BJ (cell line): Measurements from ENCODE around the gene GSTT2B. TPM values are rescaled to one million over a fixed set of nuclear protein-coding genes. Genes with fewer than 3 reads are reported as not detected.
"Not testable (repeated sequence)": the region's sequence is repeated elsewhere in the genome, so short reads cannot be mapped to it uniquely, and the experiment has no call there.

ENCODE experiments used
- CTCF ChIA-PET: fragments of 350-600 bp; formaldehyde crosslinking; extraction: SDS; loops from one replicate; lab custom pipeline; 2021; ENCODE audit warnings: antibody characterized with exemption, inconsistent platforms; lab: Yijun Ruan, JAX
- POLR2A ChIA-PET: fragments of 300-600 bp; sonication (Branson Sonifier 250); formaldehyde crosslinking; extraction: SDS; loops from one replicate; lab custom pipeline; 2021; ENCODE audit warnings: antibody characterized with exemption; lab: Charles Lee
- DNase-seq: peaks from one replicate; pipeline ENCODE4 v3.0.0-alpha.2; 2011; ENCODE audit warnings: low read depth
- H3K27me3 ChIP-seq: 2 replicates; pipeline ENCODE4 v1.6.0; 2011; ENCODE audit warnings: low read length; ENCODE audit not compliant: control insufficient read depth, insufficient read depth
- H3K36me3 ChIP-seq: 2 replicates; pipeline ENCODE4 v1.5.1; 2011; ENCODE audit warnings: low read length; ENCODE audit not compliant: control insufficient read depth, insufficient read depth
- H3K4me3 ChIP-seq: 2 replicates; pipeline ENCODE4 v1.5.1; 2011; ENCODE audit warnings: low read depth, mild to moderate bottlenecking, control low read depth, low read length
- CTCF ChIP-seq: IDR thresholded peaks from 2 replicates; pipeline ENCODE4 v1.5.1; 2011; ENCODE audit warnings: low read depth, mild to moderate bottlenecking, control low read depth, inconsistent platforms, low read length, moderate library complexity; ENCODE audit not compliant: insufficient read depth
- polyA plus RNA-seq: library from polyadenylated mRNA; depleted of rRNA; stranded (reverse); fragments of >200 nt; gene quantifications from 2 replicates; pipeline ENCODE4 v1.2.3, GENCODE V29; 2011

GSTT2B gene
- polyA plus RNA-seq, 1 experiment: 5.9 TPM

- H3K36me3 ChIP-seq, CTCF ChIA-PET, H3K27me3 ChIP-seq, POLR2A ChIA-PET, DNase-seq, H3K4me3 ChIP-seq: not testable (repeated sequence)
These were observed 6.6 kb downstream of the GSTT2B start for GRCh38 chr22:23954193-23954990.

GRCh38 chr22:23953485-23953884 is 7.5 kb downstream of the GSTT2B start:
- POLR2A ChIA-PET, DNase-seq, H3K27me3 ChIP-seq, H3K4me3 ChIP-seq, H3K36me3 ChIP-seq: not testable (repeated sequence)
- CTCF ChIA-PET: interaction anchor here (1.2 kb wide), 1 partner anchor 222 kb away, joined by 4 read pairs; no protein-coding TSS in a partner anchor

- POLR2A ChIA-PET, H3K36me3 ChIP-seq, DNase-seq, H3K4me3 ChIP-seq, H3K27me3 ChIP-seq: not testable (repeated sequence)
- CTCF ChIA-PET: interaction anchor here (1.2 kb wide), 1 partner anchor 222 kb away, joined by 4 read pairs; no protein-coding TSS in a partner anchor
These were observed 8.1 kb downstream of the GSTT2B start for GRCh38 chr22:23952794-23953405.

GRCh38 chr22:23951383-23951782 is 9.6 kb downstream of the GSTT2B start:
- POLR2A ChIA-PET, DNase-seq: not testable (repeated sequence)

GRCh38 chr22:23949764-23950163 is 11.2 kb downstream of the GSTT2B start:
- POLR2A ChIA-PET, H3K4me3 ChIP-seq, H3K36me3 ChIP-seq, H3K27me3 ChIP-seq, DNase-seq, CTCF ChIA-PET: not testable (repeated sequence)

More at GRCh38 chr22:23951383-23951782, 9.6 kb downstream of the GSTT2B start:
- H3K4me3 ChIP-seq, CTCF ChIA-PET, H3K36me3 ChIP-seq, H3K27me3 ChIP-seq: not testable (repeated sequence)

GRCh38 chr22:23947391-23947790 is 13.6 kb downstream of the GSTT2B start:
- POLR2A ChIA-PET, H3K4me3 ChIP-seq, H3K36me3 ChIP-seq, DNase-seq, H3K27me3 ChIP-seq, CTCF ChIA-PET: not testable (repeated sequence)

- DNase-seq, H3K36me3 ChIP-seq, POLR2A ChIA-PET, H3K4me3 ChIP-seq, CTCF ChIA-PET, H3K27me3 ChIP-seq: not testable (repeated sequence)
These were observed 20.8 kb downstream of the GSTT2B start for GRCh38 chr22:23940166-23940565.

- no peaks in the 10 kb centered on the region for H3K36me3 ChIP-seq
- no peak for TF ChIP-seq CTCF
- no peak for DNase-seq
- ChIA-PET POLR2A (no interaction called here), CTCF (interaction anchor here (1.1 kb wide), 1 partner anchor 17 kb away, joined by 4 read pairs; no protein-coding TSS in a partner anchor)
- H3K27me3 ChIP-seq: no peaks in the 10 kb centered on the region
- no peak overlapping the region for H3K4me3 ChIP-seq
These were observed 22.0 kb downstream of the GSTT2B start for GRCh38 chr22:23939017-23939357.
